HL-60 (cell line): ENCODE data around the gene WWOX.

Source experiments
- DNase-seq, 2 experiments: peaks; one replicate each; pipeline ENCODE4 v3.0.0-alpha.2; 2010 to 2020; ENCODE audit warnings: low read depth in 1 of 2, low spot score in 1 of 2
- H3K27ac ChIP-seq: fragments of 250-450 bp; sonication (Bioruptor Pico); replicated peaks from 2 replicates; pipeline ENCODE4 v1.5.1; 2020; ENCODE audit warnings: mild to moderate bottlenecking, moderate library complexity
- H3K27me3 ChIP-seq: fragments of 250-450 bp; sonication (Bioruptor Pico); 2 replicates; pipeline ENCODE4 v1.5.1; 2021; ENCODE audit warnings: mild to moderate bottlenecking, moderate library complexity; ENCODE audit not compliant: insufficient read depth, poor library complexity, severe bottlenecking
- H3K4me3 ChIP-seq: replicated peaks from 2 replicates; pipeline ENCODE4 v1.5.1; 2011; ENCODE audit warnings: mild to moderate bottlenecking, control low read depth, low read length; ENCODE audit not compliant: insufficient read depth
- GABPA ChIP-seq: IDR thresholded peaks from 2 replicates; pipeline ENCODE4 v1.6.1; 2012; ENCODE audit warnings: low read depth
- POLR2AphosphoS5 ChIP-seq: IDR thresholded peaks from 2 replicates; pipeline ENCODE4 v1.6.1; 2012; ENCODE audit warnings: low read depth
- SPI1 ChIP-seq: IDR thresholded peaks from 2 replicates; pipeline ENCODE4 v1.6.1; 2012; ENCODE audit warnings: low read depth, mild to moderate bottlenecking, borderline replicate concordance
- TF ChIP-seq, protein P1 (sequence below): IDR thresholded peaks from one replicate; pipeline ENCODE4 v1.5.1; 2011; ENCODE audit warnings: low read length, control low read depth, inconsistent platforms; ENCODE audit not compliant: insufficient read depth
- TF ChIP-seq, protein P2 (sequence below): IDR thresholded peaks from 2 replicates; pipeline ENCODE4 v1.6.1; 2012; ENCODE audit warnings: low read depth; ENCODE audit not compliant: insufficient replicate concordance

WWOX gene

GRCh38 chr16:78579020-78579419 lies 479.6 kb downstream of the WWOX start:
- H3K27ac ChIP-seq, result no peak overlapping the region
- no peak overlapping the region for H3K4me3 ChIP-seq
- no peaks in the 10 kb centered on the region for H3K27me3 ChIP-seq
- no peak for TF ChIP-seq SPI1
- TF ChIP-seq, protein P1, sequence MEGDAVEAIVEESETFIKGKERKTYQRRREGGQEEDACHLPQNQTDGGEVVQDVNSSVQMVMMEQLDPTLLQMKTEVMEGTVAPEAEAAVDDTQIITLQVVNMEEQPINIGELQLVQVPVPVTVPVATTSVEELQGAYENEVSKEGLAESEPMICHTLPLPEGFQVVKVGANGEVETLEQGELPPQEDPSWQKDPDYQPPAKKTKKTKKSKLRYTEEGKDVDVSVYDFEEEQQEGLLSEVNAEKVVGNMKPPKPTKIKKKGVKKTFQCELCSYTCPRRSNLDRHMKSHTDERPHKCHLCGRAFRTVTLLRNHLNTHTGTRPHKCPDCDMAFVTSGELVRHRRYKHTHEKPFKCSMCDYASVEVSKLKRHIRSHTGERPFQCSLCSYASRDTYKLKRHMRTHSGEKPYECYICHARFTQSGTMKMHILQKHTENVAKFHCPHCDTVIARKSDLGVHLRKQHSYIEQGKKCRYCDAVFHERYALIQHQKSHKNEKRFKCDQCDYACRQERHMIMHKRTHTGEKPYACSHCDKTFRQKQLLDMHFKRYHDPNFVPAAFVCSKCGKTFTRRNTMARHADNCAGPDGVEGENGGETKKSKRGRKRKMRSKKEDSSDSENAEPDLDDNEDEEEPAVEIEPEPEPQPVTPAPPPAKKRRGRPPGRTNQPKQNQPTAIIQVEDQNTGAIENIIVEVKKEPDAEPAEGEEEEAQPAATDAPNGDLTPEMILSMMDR, result no peak
- DNase-seq, result no peak

DNA sequence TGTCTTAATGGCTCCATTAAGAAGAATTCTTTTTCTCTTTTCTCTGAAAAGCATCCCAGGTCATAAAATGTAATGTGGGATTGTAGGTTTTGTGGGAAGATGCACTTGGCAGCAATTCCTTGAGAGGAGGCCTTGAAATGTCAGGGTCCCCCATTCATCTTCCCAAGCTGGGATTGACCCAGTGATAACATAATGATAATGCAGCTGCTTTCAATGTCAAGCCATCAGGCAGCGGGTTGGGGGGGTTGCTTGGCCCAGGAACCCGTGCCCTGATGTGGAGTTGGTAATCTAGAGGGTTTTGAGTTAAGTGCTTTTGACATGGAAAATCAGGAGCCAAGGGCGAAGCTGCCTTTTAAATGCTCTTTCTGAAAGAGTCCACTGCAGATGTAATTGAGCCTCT lies 484.0 kb downstream of the WWOX start:
- Histone ChIP-seq H3K27me3 (no peaks in the 10 kb centered on the region), H3K27ac (no peak overlapping the region), H3K4me3 (no peak overlapping the region)
- DNase-seq, result no peak
- no peak for TF ChIP-seq POLR2AphosphoS5
- no peak for TF ChIP-seq SPI1
- TF ChIP-seq GABPA, result no peak
- TF ChIP-seq, protein P1, result no peak
- TF ChIP-seq, protein P2, sequence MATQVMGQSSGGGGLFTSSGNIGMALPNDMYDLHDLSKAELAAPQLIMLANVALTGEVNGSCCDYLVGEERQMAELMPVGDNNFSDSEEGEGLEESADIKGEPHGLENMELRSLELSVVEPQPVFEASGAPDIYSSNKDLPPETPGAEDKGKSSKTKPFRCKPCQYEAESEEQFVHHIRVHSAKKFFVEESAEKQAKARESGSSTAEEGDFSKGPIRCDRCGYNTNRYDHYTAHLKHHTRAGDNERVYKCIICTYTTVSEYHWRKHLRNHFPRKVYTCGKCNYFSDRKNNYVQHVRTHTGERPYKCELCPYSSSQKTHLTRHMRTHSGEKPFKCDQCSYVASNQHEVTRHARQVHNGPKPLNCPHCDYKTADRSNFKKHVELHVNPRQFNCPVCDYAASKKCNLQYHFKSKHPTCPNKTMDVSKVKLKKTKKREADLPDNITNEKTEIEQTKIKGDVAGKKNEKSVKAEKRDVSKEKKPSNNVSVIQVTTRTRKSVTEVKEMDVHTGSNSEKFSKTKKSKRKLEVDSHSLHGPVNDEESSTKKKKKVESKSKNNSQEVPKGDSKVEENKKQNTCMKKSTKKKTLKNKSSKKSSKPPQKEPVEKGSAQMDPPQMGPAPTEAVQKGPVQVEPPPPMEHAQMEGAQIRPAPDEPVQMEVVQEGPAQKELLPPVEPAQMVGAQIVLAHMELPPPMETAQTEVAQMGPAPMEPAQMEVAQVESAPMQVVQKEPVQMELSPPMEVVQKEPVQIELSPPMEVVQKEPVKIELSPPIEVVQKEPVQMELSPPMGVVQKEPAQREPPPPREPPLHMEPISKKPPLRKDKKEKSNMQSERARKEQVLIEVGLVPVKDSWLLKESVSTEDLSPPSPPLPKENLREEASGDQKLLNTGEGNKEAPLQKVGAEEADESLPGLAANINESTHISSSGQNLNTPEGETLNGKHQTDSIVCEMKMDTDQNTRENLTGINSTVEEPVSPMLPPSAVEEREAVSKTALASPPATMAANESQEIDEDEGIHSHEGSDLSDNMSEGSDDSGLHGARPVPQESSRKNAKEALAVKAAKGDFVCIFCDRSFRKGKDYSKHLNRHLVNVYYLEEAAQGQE, result no peak

DNA sequence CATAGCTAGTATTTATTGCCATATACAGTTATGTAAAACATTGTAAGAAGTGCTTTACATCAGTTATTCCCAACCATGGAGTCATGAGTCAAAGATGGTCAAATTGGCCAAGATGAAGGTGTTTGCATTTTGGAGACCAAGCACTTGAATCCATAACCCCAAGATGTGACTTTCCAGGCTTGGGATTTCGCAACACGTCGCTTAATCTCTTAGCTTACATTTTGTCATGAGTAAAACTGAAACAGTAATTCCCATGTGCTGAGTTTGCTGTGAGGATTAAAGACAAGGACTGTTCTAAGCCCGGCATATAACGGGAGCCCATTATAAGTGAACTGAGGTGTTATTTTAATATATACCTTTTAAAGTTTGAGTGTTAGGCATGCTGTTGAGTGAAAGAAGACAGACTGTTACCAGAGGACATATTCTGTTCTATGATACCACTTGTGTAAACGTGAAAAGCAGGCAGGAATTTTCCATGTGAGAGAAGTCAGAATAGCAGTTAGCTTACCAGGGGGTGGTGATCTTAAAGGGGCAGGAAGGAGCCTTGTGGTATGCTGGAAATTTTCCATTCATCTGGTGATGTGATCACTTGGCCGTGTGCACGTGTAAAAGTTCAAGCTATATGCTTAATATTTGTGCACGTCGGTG lies 484.9 kb downstream of the WWOX start:
- H3K27ac ChIP-seq, result no peak overlapping the region
- no peak for DNase-seq

More for the DNA sequence above, 484.9 kb downstream of the WWOX start:
- no peaks in the 10 kb centered on the region for H3K27me3 ChIP-seq
- no peak overlapping the region for H3K4me3 ChIP-seq
- TF ChIP-seq SPI1 (no peak), GABPA (no peak), POLR2AphosphoS5 (no peak)
- TF ChIP-seq, protein P2, result no peak
- TF ChIP-seq, protein P1, result no peak
